ENCODE measurements around the gene PGBD1.

Gene PGBD1

GRCh38 chr6:28281288-28282064 is at the start of gene PGBD1:
TSS of gene PGBD1 (plus strand) at chr6:28281572. CDS start at chr6:28283814, 2,242 bp downstream.
- peak within 1 kb of the TSS; percentile 79 for H3K4me3 ChIP-seq (ENCODE audit: low read length)
- H3K27ac ChIP-seq (ENCODE audit: low read depth, low read length), result peak within 1 kb of the TSS; percentile 52
- H3K4me1 ChIP-seq (ENCODE audit: control insufficient read depth, insufficient read depth, low read length), result peaks cover 3% of the 10 kb centered on the region
- peak within 1 kb of the TSS; percentile 35 for H3K9ac ChIP-seq (ENCODE audit: low read length)
- H3K27me3 ChIP-seq (ENCODE audit: control insufficient read depth, insufficient read depth, low read length), result no peaks in the 10 kb centered on the region
- peaks cover under 1% of the 10 kb centered on the region for H3K36me3 ChIP-seq (ENCODE audit: control insufficient read depth, insufficient read depth, low read length)

DNA sequence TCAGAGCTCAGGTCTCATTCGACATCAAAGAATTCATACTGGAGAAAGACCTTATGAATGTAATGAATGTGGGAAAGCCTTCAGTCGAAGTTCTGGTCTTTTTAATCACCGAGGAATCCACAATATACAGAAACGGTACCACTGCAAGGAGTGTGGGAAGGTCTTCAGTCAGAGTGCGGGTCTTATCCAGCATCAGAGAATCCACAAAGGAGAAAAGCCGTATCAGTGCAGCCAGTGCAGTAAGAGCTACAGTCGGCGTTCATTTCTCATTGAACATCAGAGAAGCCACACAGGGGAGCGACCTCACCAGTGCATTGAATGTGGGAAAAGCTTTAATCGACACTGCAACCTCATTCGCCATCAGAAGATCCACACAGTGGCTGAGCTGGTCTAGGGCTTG is 48.6 kb upstream of the PGBD1 start:
- no peak overlapping the region for H3K4me3 ChIP-seq (ENCODE audit: low read length)
- peaks cover 12% of the 10 kb centered on the region for H3K36me3 ChIP-seq (ENCODE audit: control insufficient read depth, insufficient read depth, low read length)
- no peak overlapping the region for H3K9ac ChIP-seq (ENCODE audit: low read length)
- no peaks in the 10 kb centered on the region for H3K4me1 ChIP-seq (ENCODE audit: control insufficient read depth, insufficient read depth, low read length)
- no peaks in the 10 kb centered on the region for H3K27me3 ChIP-seq (ENCODE audit: control insufficient read depth, insufficient read depth, low read length)
- no peak overlapping the region for H3K27ac ChIP-seq (ENCODE audit: low read depth, low read length)

GRCh38 chr6:28235912-28236452 is 45.4 kb upstream of the PGBD1 start:
- Histone ChIP-seq H3K9ac (ENCODE audit: low read length) (no peak overlapping the region), H3K4me1 (ENCODE audit: control insufficient read depth, insufficient read depth, low read length) (no peaks in the 10 kb centered on the region), H3K27ac (ENCODE audit: low read depth, low read length) (no peak overlapping the region), H3K4me3 (ENCODE audit: low read length) (no peak overlapping the region), H3K36me3 (ENCODE audit: control insufficient read depth, insufficient read depth, low read length) (peaks cover 11% of the 10 kb centered on the region), H3K27me3 (ENCODE audit: control insufficient read depth, insufficient read depth, low read length) (no peaks in the 10 kb centered on the region)

- H3K4me3 ChIP-seq (ENCODE audit: low read length), result no peak overlapping the region
- no peaks in the 10 kb centered on the region for H3K27me3 ChIP-seq (ENCODE audit: control insufficient read depth, insufficient read depth, low read length)
- H3K36me3 ChIP-seq (ENCODE audit: control insufficient read depth, insufficient read depth, low read length), result peaks cover 3% of the 10 kb centered on the region
- no peak overlapping the region for H3K27ac ChIP-seq (ENCODE audit: low read depth, low read length)
- no peak overlapping the region for H3K9ac ChIP-seq (ENCODE audit: low read length)
- H3K4me1 ChIP-seq (ENCODE audit: control insufficient read depth, insufficient read depth, low read length), result no peaks in the 10 kb centered on the region
Observed at GRCh38 chr6:28239636-28240035, 41.7 kb upstream of the PGBD1 start.

GRCh38 chr6:28240471-28240870 is 40.9 kb upstream of the PGBD1 start:
- peaks cover 11% of the 10 kb centered on the region for H3K36me3 ChIP-seq (ENCODE audit: control insufficient read depth, insufficient read depth, low read length)
- no peaks in the 10 kb centered on the region for H3K4me1 ChIP-seq (ENCODE audit: control insufficient read depth, insufficient read depth, low read length)
- H3K9ac ChIP-seq (ENCODE audit: low read length), result no peak overlapping the region
- no peak overlapping the region for H3K4me3 ChIP-seq (ENCODE audit: low read length)
- no peak overlapping the region for H3K27ac ChIP-seq (ENCODE audit: low read depth, low read length)
- H3K27me3 ChIP-seq (ENCODE audit: control insufficient read depth, insufficient read depth, low read length), result no peaks in the 10 kb centered on the region

DNA sequence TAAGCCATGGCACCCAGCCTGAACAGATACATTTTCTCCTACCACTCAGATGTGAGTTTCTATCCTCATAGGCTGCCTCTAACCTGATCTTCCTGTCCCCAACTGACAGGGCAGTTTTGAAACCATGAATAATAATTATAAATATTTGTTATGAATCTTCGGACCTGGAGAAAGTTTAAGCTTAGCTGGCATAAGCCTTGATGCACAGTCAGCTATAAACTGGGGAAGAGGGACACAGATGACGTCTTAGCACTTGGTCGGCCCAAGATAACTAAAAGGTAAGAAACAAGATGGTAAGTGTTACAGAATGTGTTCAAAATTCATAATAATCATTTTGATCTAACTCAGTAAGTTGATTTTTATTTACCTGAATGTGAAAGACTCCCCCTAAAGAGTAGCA is 37.4 kb upstream of the PGBD1 start:
- peaks cover 13% of the 10 kb centered on the region for H3K36me3 ChIP-seq (ENCODE audit: control insufficient read depth, insufficient read depth, low read length)
- H3K4me3 ChIP-seq (ENCODE audit: low read length), result no peak overlapping the region
- no peaks in the 10 kb centered on the region for H3K27me3 ChIP-seq (ENCODE audit: control insufficient read depth, insufficient read depth, low read length)
- no peak overlapping the region for H3K27ac ChIP-seq (ENCODE audit: low read depth, low read length)
- H3K9ac ChIP-seq (ENCODE audit: low read length), result no peak overlapping the region
- H3K4me1 ChIP-seq (ENCODE audit: control insufficient read depth, insufficient read depth, low read length), result no peaks in the 10 kb centered on the region

DNA sequence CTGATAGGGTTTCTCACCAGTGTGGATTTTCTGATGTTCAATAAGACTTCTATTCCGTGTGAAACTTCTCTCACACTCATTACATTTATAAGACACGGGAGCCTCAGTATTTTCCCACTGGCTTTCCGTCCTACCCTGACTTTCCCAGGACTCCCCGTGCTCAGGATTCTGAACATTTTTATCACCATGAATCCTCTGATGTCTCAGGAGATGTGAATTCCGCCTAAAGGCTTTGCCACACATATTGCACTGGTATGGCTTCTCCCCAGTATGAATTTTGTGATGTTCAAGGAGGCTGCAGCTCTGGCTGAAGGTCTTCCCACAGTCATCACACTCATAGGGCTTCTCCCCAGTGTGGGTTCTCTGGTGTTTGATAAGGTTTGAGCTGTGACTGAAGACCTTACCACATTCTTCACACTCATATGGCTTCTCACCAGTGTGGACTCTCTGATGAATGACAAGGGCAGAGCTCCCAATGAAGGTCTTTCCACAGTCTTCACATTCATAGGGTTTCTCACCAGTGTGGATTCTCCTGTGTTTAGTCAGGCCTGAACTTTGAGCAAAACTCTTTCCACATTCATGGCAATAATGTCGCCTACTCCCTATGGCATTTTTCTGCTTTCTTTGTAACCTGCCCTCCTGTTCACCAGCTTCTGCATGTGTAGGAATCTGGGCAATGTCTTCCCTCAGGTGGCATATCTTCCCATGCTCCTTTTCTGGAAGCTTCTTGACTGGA is 36.0 kb upstream of the PGBD1 start:
- H3K4me1 ChIP-seq (ENCODE audit: control insufficient read depth, insufficient read depth, low read length), result no peaks in the 10 kb centered on the region
- no peak overlapping the region for H3K27ac ChIP-seq (ENCODE audit: low read depth, low read length)
- no peak overlapping the region for H3K4me3 ChIP-seq (ENCODE audit: low read length)
- no peaks in the 10 kb centered on the region for H3K27me3 ChIP-seq (ENCODE audit: control insufficient read depth, insufficient read depth, low read length)
- peaks cover 13% of the 10 kb centered on the region for H3K36me3 ChIP-seq (ENCODE audit: control insufficient read depth, insufficient read depth, low read length)
- H3K9ac ChIP-seq (ENCODE audit: low read length), result no peak overlapping the region

GRCh38 chr6:28248916-28249315 is 32.5 kb upstream of the PGBD1 start:
- H3K9ac ChIP-seq (ENCODE audit: low read length), result no peak overlapping the region
- peaks cover 10% of the 10 kb centered on the region for H3K4me1 ChIP-seq (ENCODE audit: control insufficient read depth, insufficient read depth, low read length)
- H3K4me3 ChIP-seq (ENCODE audit: low read length), result no peak overlapping the region
- no peaks in the 10 kb centered on the region for H3K27me3 ChIP-seq (ENCODE audit: control insufficient read depth, insufficient read depth, low read length)
- peaks cover 13% of the 10 kb centered on the region for H3K36me3 ChIP-seq (ENCODE audit: control insufficient read depth, insufficient read depth, low read length)
- no peak overlapping the region for H3K27ac ChIP-seq (ENCODE audit: low read depth, low read length)

- peaks cover 10% of the 10 kb centered on the region for H3K4me1 ChIP-seq (ENCODE audit: control insufficient read depth, insufficient read depth, low read length)
- peak overlapping the region; percentile 89 for H3K4me3 ChIP-seq (ENCODE audit: low read length)
- no peak overlapping the region for H3K9ac ChIP-seq (ENCODE audit: low read length)
- peaks cover 5% of the 10 kb centered on the region for H3K36me3 ChIP-seq (ENCODE audit: control insufficient read depth, insufficient read depth, low read length)
- H3K27me3 ChIP-seq (ENCODE audit: control insufficient read depth, insufficient read depth, low read length), result no peaks in the 10 kb centered on the region
- no peak overlapping the region for H3K27ac ChIP-seq (ENCODE audit: low read depth, low read length)
Observed at GRCh38 chr6:28250747-28251146, 30.6 kb upstream of the PGBD1 start.

DNA sequence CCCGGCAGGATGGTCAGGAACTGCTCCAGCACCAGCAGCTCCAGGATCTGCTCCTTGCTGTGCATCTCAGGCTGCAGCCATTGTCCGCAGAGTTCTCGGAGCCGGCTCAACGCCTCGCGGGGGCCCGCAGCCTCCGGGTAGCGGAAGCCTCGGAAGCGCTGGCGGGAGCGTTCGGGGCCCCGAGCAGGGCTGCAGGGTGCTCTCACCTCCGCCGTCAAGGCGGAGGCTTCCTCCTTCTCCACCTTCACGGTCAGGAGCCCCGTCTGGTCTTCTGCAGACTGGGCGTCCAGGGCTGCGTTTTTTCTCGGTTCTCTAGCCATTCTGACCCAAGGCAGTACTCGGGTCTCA is 29.7 kb upstream of the PGBD1 start:
- Histone ChIP-seq H3K4me1 (ENCODE audit: control insufficient read depth, insufficient read depth, low read length) (peaks cover 10% of the 10 kb centered on the region), H3K4me3 (ENCODE audit: low read length) (peak overlapping the region; percentile 89), H3K36me3 (ENCODE audit: control insufficient read depth, insufficient read depth, low read length) (peaks cover 4% of the 10 kb centered on the region), H3K27me3 (ENCODE audit: control insufficient read depth, insufficient read depth, low read length) (no peaks in the 10 kb centered on the region), H3K9ac (ENCODE audit: low read length) (peak overlapping the region; percentile 35), H3K27ac (ENCODE audit: low read depth, low read length) (peak overlapping the region; percentile 16)

DNA sequence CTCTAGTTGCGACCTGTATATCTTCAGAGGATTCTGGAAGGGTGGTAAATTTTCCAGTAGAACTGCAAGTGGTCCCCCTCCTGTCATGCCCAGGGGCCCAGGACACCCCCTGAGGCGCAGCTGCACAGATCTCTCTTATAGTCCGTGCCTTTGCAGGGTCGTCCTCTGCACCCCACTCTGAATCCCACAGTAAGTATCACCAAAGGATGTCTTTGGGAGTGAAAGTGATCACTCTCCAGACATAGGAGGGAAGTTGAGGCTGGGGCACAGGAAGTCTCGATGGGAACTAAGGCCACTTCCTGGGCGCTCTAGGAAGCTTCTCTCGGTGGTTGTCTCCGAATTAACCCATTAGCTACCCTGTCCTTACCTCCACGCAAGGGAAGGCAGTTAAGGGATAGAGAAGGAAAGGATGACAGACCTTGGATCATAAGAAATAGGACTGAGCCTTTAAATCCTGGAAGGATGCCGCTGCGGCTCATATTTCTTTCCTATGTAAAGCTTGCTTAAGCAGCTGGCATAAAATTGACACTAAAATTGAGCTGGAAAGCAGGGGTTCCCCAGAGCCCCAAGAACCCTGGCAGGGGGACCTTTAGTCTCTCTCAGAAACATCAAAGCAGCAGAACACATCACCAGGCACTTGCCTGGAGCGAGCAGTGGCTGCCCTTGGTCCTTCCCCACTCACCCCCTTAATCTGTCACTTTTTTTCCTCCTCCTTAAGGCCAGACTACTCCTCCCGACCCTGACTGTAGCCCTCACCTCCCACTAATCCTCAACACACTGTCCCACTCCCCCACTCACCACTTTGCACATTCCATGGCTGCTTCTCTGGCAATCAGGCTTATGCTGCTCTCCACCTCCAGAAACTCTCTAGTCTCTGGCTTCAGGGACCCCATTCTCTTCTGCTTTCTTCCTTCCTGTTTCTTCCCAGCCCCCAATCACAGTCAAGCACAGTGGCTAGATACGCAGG is 29.1 kb upstream of the PGBD1 start, which contains the start of gene ZKSCAN4:
Gene ZKSCAN4, minus strand, starts transcription at position 261 of the 967 bp plus-strand sequence. CDS start 289 bp downstream, outside the sequence.
- Histone ChIP-seq H3K9ac (ENCODE audit: low read length) (peak within 1 kb of the TSS; percentile 43), H3K27me3 (ENCODE audit: control insufficient read depth, insufficient read depth, low read length) (no peaks in the 10 kb centered on the region), H3K4me3 (ENCODE audit: low read length) (peak within 1 kb of the TSS; percentile 89), H3K4me1 (ENCODE audit: control insufficient read depth, insufficient read depth, low read length) (peaks cover 10% of the 10 kb centered on the region), H3K36me3 (ENCODE audit: control insufficient read depth, insufficient read depth, low read length) (no peaks in the 10 kb centered on the region), H3K27ac (ENCODE audit: low read depth, low read length) (peak within 1 kb of the TSS; percentile 16)

DNA sequence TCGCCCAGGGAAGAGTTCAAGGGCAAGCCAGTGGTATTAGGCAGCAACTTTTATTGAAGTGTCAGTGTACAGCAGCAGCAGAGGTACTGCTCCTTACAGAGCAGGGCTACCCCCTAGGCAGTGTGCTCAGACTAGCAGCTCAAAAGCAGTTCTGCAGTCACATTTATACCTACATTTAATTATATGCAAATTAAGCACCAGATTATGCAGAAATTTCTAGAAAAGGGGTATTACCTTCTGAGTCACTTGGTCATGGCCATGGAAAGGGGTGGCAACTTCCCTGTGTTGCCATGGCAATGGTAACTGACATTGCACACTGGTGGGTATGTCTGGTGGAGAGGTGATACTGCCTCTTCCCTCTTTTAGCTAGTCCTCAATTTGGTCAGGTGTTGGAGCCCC is 27.3 kb upstream of the PGBD1 start:
- Histone ChIP-seq H3K4me3 (ENCODE audit: low read length) (no peak overlapping the region), H3K36me3 (ENCODE audit: control insufficient read depth, insufficient read depth, low read length) (no peaks in the 10 kb centered on the region), H3K27me3 (ENCODE audit: control insufficient read depth, insufficient read depth, low read length) (no peaks in the 10 kb centered on the region), H3K9ac (ENCODE audit: low read length) (no peak overlapping the region), H3K27ac (ENCODE audit: low read depth, low read length) (no peak overlapping the region), H3K4me1 (ENCODE audit: control insufficient read depth, insufficient read depth, low read length) (peaks cover 10% of the 10 kb centered on the region)

Measured in rectal smooth muscle tissue (tissue), 1 donor.